CD1c-positive myeloid dendritic cell (primary cell): ENCODE data around the gene CCNF.
"Not testable (repeated sequence)": the region's sequence is repeated elsewhere in the genome, so short reads cannot be mapped to it uniquely, and the experiment has no call there.

Experiments used
- DNase-seq: peaks from one replicate; pipeline ENCODE4 v3.0.0-alpha.2; 2016; ENCODE audit errors: extremely low spot score

The CCNF gene, protein sequence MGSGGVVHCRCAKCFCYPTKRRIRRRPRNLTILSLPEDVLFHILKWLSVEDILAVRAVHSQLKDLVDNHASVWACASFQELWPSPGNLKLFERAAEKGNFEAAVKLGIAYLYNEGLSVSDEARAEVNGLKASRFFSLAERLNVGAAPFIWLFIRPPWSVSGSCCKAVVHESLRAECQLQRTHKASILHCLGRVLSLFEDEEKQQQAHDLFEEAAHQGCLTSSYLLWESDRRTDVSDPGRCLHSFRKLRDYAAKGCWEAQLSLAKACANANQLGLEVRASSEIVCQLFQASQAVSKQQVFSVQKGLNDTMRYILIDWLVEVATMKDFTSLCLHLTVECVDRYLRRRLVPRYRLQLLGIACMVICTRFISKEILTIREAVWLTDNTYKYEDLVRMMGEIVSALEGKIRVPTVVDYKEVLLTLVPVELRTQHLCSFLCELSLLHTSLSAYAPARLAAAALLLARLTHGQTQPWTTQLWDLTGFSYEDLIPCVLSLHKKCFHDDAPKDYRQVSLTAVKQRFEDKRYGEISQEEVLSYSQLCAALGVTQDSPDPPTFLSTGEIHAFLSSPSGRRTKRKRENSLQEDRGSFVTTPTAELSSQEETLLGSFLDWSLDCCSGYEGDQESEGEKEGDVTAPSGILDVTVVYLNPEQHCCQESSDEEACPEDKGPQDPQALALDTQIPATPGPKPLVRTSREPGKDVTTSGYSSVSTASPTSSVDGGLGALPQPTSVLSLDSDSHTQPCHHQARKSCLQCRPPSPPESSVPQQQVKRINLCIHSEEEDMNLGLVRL

DNA sequence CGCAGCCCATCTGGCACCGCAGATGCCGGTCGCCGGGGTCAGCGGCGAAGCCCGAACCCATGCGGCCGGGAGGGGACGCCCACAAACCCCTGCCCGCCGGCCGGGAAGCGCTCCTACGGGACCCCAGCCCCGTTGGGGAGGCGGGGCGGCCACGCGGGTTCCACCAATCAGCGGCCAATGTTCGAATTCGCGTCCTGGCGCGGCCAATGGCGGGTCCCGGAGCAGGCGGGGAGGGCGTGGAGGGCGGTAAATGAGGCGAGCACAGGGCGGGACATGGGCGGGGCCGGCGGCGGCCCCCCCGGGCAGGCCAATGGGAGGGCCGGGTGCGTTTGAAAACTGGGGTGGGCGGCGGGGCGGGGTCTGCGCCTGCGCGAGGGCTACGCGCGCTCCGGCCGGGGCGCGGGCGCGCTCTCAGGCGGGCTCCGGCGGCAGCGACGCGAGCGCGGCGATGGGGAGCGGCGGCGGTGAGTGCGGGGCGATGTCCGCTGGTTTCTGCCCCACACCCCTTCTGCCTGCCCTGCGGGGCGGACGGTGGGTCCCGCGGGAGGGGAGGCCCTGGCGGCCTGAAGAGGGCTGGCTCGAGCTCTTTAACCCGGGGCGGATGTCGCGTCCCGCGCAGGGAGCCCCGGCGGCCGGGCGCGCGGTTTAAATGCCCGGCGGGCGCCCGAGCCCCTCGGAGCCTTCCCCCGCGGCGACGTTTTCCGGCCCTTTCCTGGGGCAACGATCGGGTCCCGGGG is at the start of gene CCNF:
Gene CCNF (plus strand): TSS at position 414 of the 737 bp plus-strand sequence. CDS start 35 bp downstream, at position 449.
- peak; percentile 98 for DNase-seq

- no peak for DNase-seq
Measured at GRCh38 chr16:2383501-2383900, 45.7 kb upstream of the CCNF start.

- DNase-seq = no peak
Measured at GRCh38 chr16:2384426-2384825, 44.8 kb upstream of the CCNF start.

DNA sequence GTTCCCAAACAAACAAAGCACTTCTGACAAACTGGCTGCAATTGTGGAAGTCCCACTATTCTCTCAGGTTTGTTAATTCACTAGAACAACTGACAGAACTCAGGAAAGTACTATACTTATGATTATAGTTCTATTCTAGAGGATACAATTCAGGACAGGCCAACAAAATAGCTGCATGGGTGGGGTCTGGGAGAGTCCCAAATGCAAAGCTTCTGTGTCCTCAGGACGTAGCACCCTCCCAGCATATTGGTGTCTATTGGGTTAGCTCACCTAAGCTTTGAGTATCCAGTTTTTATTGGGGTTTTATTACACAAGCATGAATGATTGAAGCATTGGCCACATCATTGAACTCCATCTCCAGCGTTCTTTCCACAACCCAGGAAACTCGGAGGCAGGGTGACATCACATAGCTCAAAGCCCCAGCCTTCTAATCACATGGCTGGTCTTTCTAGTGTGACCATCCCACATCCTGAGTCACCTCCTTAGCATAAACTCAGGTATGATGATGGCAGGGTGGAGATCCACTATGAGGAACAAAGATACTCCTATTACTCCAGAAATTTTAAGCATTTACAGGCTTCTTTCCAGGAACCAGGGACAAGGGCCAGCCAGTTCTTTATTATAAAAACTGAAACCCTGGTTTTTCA is 43.9 kb upstream of the CCNF start:
- no peak for DNase-seq

- not testable (repeated sequence) for DNase-seq
Measured at GRCh38 chr16:2385982-2386381, 43.3 kb upstream of the CCNF start.

GRCh38 chr16:2386990-2387389 is 42.3 kb upstream of the CCNF start:
- no peak for DNase-seq

GRCh38 chr16:2388139-2388874 is 40.9 kb upstream of the CCNF start:
- DNase-seq = no peak

DNA sequence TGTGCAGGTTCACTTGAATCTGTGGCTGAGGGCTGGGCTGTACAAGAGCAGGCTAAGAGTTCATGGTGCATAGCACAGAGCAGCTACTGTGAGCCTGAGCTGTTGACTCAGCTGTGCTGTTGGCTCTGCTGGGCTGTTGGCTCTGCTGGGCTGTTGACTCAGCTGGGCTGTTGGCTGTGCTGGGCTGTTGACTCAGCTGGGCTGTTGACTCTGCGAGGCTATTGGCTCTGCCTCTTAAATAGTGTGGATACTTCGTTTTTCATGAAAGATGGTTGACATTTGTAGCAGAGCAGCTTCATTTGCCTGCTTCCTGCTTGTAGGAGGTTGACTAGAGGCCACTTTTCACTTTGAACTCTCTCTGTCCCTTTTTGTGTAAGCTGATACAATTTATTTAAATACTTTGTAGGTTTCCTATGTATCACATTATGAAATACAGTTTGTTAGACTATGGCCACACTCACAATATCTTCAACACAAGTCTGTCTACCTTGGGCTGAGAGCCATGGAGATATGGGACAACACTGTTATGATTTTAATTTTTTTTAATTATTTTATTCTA is 40.3 kb upstream of the CCNF start:
- DNase-seq = no peak

GRCh38 chr16:2392025-2392424 is 37.2 kb upstream of the CCNF start:
- DNase-seq = no peak

- no peak for DNase-seq
Measured at GRCh38 chr16:2398520-2398919, 30.7 kb upstream of the CCNF start.

DNA sequence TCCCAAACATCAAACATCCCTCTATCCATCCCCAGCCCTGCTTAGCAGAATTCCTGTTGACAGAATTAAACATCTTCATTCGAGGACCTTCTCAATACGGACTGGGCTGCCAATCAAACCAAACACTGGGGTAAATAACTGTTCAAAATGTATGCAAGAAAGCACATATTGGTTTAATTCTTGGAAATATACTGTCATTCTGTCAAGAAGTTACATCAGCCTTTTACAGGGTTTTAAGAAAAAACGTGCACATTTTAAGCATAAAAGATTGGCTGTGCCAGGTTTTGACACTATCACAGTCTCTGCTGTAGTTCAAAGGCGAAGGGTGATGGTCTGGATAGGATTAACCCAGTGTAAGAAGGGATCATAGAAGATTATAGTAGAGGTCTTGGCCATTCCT is 25.1 kb upstream of the CCNF start:
- no peak for DNase-seq

GRCh38 chr16:2415085-2415484 is 14.2 kb upstream of the CCNF start:
- no peak for DNase-seq

GRCh38 chr16:2420035-2420434 is 9.2 kb upstream of the CCNF start:
- no peak for DNase-seq

DNA sequence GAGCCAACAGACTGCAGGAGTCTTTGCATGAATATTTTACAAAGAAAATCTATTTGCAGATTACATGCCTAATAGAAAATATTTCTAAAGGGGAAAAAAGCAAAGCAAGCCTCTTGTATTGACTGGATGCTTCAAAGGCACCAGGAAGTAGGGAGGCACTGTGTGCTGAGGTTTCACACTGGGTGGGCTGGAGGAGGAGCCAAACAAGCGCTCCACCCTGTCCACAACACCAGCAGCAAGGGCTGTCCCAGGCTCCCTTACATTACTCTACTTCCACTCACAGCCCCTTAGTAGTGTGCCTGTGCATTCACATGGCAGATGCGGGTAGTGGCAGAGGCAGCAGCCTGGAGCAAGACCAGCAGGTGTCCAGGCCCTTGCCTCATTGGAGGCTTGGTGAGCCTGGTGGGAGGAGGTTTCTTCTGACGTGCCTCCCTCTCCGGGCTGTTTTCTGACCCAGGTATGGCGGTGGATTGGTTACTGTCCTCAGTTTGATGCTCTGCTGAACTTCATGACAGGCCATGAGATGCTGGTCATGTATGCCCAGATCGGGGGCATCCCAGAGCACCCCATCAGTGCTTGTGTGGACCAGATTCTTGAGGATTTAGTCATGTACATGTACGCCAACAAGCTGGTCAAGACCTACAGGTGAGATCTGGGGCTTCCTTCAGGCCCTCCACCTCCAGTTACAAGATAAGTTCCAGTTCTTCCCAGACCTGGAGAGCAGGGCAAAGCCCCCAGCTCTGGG is 7.0 kb upstream of the CCNF start:
- no peak for DNase-seq

DNA sequence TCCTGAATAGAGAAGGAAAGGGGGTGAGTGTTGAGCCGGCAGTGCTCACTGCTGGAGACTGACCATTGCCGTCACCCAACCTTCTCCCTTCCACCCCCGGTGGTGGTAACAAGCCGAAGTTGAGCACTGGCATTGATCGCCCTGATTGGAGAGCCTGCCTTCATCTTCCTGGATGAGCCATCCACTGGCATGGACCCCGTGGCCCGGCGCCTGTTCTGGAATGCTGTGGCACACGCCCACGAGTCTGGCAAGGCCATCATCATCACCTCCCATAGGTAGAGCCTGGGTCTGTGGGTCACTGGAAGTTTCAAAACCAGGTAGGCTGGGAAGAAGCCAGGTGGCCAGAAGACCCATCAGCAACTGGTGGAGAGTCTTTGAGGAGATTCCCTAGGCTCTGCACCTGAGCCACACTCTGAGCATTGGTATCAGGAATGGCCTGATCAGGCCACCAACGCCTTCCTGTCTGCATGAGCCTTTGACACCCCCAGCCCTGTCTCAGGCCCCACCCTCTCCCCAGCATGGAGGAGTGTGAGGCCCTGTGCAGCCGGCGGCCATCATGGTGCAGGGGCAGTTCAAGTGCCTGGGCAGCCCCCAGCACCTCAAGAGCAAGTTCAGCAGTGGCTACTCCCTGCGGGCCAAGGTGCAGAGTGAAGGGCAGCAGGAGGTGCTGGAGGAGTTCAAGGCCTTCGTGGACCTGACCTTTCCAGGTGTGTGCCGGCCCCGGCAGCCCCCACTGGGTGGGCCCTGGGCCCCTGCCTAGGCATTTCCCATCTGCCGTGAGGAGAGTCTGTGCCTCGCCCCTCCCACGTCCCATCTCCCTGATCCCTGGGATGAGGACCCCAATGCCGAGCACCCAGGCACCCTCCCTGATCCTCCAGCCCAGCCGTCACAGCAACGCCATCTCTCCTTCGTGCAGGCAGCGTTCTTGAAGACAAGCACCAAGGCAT is 4.9 kb upstream of the CCNF start:
- no peak for DNase-seq

GRCh38 chr16:2425008-2425518 is 4.2 kb upstream of the CCNF start:
- no peak for DNase-seq

- DNase-seq = no peak
Measured at GRCh38 chr16:2425825-2426430, 3.3 kb upstream of the CCNF start.

- no peak for DNase-seq
Measured at GRCh38 chr16:2426941-2427361, 2.3 kb upstream of the CCNF start.
